ENCODE results near the gene ANAPC2. TPM values are rescaled to one million over a fixed set of nuclear protein-coding genes. Genes with fewer than 3 reads are reported as not detected.
"Not testable (repeated sequence)": the region's sequence is repeated elsewhere in the genome, so short reads cannot be mapped to it uniquely, and the experiment has no call there.

ANAPC2 gene
- total RNA-seq, 2 donors from 2014 or later = 31.2 to 32.5 TPM

- intact Hi-C loops (cut with DNase I) = no loop called here
- no peak for ATAC-seq
- DNase-seq = no peak
These were observed 48.0 kb downstream of the ANAPC2 start for GRCh38 chr9:137140151-137141012.

DNA sequence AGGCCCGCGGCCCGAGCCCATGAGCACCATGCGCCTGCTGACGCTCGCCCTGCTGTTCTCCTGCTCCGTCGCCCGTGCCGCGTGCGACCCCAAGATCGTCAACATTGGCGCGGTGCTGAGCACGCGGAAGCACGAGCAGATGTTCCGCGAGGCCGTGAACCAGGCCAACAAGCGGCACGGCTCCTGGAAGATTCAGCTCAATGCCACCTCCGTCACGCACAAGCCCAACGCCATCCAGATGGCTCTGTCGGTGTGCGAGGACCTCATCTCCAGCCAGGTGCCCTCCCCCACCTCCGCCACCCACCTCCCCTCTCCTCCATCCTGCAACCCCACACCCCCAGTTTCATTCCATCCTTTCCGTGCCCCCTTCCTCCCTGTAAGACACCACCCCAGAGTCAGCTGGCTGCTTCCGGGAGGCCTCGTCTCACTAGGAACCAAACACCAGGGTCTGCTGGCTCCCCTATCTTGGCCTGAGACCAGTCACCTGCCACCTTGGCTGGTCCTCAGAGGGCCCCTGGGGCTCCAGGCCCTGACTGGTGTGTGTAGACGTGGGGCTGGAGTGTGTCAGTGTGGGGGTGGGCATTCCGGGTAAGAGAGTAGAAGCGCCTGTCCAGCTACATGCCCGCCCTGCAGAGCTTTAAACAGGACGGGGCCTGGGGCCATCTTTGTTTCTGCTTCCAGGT lies 48.8 kb downstream of the ANAPC2 start:
- DNase-seq = no peak
- intact Hi-C loops (cut with DNase I) = no loop called here
- no peak for ATAC-seq

DNA sequence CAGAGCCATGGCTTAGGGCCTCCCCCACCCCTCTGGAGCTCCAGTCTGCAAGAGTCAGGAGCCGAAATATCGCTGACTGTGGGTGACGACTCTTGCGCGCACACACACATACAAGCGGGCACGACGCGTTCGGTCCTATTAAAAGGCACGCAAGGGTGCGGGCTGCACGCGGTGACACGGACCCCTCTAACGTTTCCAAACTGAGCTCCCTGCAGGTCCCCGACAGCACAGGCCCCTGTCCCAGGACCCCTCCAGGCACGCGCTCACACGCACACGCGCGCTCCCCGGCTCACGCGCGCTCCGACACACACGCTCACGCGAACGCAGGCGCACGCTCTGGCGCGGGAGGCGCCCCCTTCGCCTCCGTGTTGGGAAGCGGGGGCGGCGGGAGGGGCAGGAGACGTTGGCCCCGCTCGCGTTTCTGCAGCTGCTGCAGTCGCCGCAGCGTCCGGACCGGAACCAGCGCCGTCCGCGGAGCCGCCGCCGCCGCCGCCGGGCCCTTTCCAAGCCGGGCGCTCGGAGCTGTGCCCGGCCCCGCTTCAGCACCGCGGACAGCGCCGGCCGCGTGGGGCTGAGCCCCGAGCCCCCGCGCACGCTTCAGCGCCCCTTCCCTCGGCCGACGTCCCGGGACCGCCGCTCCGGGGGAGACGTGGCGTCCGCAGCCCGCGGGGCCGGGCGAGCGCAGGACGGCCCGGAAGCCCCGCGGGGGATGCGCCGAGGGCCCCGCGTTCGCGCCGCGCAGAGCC lies 49.5 kb downstream of the ANAPC2 start, which contains the start of gene GRIN1:
Gene GRIN1, plus strand, starts transcription at position 433 of the 746 bp plus-strand sequence. CDS start 333 bp downstream, outside the sequence.
- ATAC-seq (peak; percentile 77 to 89), DNase-seq (peak; percentile 52)
- intact Hi-C loops (cut with DNase I) = no loop called here

GRCh38 chr9:137138058-137138721 lies 50.2 kb downstream of the ANAPC2 start:
- DNase-seq (no peak), ATAC-seq (no peak)
- intact Hi-C loops (cut with DNase I) = no loop called here

GRCh38 chr9:137136881-137137607 lies 51.3 kb downstream of the ANAPC2 start:
- DNase-seq = no peak
- no peak for ATAC-seq
- intact Hi-C loops (cut with DNase I) = no loop called here

DNA sequence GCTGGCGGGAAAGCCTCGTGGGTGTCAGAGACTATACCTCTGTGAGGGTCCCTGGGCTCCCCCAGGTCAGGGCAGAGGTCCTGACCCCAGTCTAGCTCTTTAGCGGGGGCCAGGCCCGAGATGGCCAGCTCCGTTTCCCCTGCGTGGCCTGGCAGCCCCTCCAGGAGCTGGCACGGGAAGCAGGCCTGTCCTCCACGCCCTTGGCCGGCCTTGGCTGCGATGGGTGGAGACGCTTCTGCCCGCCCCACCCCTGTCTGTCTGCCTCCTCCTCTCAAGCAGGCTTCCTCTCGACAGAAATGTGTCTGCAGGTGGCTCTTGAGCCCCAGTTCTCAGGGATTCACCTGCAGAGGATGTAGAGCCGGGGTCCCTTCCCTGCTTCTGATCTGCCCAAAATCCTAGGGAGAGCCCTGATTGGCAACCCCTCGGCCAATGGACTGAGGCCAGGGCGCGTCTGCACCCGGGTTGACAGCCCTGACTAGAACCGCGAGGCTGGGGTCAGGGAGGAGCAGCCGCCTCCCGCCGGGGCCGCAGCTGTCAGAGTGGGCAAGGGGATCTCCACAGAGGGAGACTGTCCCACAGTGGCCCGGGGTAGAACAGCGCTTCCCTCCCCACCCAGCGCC lies 52.0 kb downstream of the ANAPC2 start:
- DNase-seq (no peak), ATAC-seq (peak in 1 of 2 donors; percentile 50)
- intact Hi-C loops (cut with DNase I) = no loop called here

- intact Hi-C loops (cut with DNase I); ATAC-seq; DNase-seq: not testable (repeated sequence)
These were observed 53.2 kb downstream of the ANAPC2 start for GRCh38 chr9:137135154-137135553.

DNA sequence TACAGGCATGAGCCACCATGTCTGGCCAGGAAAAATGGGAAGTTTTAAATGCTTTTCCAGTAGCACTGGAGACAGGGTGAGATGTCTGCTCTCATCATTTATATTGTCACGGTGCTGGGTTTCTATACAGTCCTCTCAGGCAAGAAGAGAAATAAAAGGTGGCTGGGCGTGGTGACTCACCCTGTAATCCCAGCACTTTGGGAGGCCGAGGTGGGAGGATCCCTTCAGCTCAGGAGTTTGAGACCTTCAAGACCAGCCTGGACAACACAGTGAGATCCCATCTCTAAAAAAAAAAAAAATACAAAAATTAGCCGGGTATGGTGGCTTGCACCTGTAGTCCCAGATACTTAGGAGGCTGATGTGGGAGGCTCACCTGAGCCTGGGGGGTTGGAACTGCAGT lies 54.2 kb downstream of the ANAPC2 start:
- intact Hi-C loops (cut with DNase I) = no loop called here
- no peak for ATAC-seq
- no peak for DNase-seq

DNA sequence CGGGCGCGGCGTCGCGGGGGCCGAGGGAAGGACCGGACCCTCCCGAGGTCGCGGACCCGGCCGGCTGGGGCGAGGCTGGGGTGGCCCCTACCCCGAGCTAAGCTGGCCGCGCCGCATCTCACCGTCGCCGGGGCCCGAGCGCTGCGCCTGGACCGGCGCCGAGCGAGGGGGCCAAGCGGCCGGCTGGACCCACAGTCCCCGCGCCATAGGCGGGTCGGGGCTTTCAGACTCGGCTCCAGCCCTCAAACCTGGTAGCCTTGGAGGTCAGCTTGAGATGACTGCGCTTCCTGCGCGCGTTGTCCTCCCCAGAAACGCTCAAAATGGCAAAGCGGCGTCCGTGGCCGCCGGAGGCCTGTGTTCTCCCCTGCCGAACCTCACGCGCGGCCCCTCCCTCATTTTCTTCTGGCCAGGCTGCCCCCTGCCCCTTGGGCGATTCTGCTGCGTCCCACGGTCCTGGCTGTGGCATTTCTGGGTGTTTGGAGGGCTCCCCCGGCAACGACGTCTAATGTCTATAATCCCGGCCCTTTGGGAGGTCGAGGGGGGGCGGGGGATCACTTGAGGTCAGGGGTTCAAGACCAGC lies 58.1 kb downstream of the ANAPC2 start:
- ATAC-seq (peak in 1 of 2 donors; percentile 24), DNase-seq (no peak)
- intact Hi-C loops (cut with DNase I) = no loop called here

DNA sequence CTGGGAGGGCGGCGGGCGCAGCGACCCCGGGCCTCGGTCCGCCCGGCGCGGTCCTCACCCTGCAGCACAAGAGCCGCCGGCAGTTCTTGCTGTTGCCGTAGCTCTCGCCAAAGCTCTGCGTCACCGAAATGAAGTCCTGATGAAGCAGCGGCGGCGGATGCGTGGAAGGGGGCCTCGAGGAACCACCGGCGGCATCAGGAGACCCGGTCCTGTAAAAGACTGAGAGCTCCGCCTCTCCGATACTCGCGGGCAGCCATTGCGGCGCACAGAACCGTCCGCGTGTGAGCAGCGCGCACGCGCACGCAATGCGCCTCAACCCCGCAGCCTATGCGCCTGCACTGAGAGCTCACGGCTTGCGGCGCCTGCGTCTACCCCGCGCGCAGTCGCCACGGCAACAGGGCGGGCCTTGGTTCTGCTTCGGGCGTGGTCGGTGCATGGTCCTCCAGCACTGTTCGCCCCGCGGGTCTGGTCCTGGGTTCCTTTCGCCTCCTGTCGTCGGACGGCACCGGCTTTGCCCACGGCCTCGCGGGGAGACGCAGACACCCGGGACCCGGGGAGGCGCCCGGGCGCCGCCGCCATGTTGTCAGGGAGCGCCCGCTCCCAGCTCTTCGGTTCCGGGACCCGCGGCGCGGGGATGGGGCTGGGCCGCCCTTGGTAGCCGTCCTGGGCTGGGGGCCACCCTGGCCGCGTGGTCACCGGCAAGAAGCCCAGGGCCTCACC lies 58.7 kb downstream of the ANAPC2 start:
- DNase-seq (peak; percentile 93), ATAC-seq (peak; percentile 99 to 100)
- intact Hi-C loops (cut with DNase I) = loop anchor here in 1 of 2 donors (10.0 kb wide), 1 partner anchor 55 kb away; the partner anchor contains the start of genes ANAPC2 and SSNA1

GRCh38 chr9:137128862-137129455 lies 59.4 kb downstream of the ANAPC2 start:
- ATAC-seq = peak; percentile 19 to 36
- intact Hi-C loops (cut with DNase I) = loop anchor here in 1 of 2 donors (10.0 kb wide), 1 partner anchor 56 kb away; the partner anchor contains the start of genes ANAPC2 and SSNA1
- no peak for DNase-seq

DNA sequence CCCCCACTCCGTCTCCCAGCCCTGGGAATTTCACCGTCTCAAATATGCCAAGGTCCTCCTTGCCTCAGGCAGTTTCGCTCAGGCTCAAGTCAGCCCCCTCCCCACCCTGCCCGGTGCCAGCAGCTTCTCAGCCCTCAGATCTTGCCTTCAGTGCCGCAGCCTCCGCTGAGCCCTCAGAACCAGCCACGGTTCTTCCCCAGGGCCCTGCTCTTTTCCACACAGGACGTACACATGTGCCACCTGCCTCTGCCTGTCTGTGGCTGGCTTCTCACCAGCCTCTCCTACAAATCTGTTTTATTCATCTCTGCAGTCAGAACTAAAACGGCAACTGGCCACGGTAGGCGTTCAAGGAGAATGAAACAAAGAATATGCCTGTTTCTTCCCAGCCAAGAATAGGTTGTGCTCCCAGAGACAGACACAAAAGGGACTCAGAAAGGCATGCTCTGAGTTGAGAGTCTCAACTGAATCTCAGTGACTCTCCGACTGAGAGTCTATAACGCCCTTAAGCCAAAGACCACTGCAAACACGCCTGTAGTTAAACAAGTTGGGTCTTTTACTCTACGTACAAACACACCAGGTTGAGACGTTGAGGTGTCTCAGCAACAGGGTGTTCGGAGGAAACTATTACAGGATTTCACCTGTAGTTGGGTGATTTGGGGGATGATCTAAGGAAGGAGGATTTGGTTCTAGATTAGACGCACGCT lies 60.0 kb downstream of the ANAPC2 start:
- no peak for ATAC-seq
- intact Hi-C loops (cut with DNase I) = loop anchor here in 1 of 2 donors (10.0 kb wide), 1 partner anchor 56 kb away; the partner anchor contains the start of genes ANAPC2 and SSNA1
- no peak for DNase-seq

GRCh38 chr9:137127301-137128157 lies 60.8 kb downstream of the ANAPC2 start:
- ATAC-seq (no peak), DNase-seq (no peak)
- intact Hi-C loops (cut with DNase I) = loop anchor here in 1 of 2 donors (10.0 kb wide), 1 partner anchor 57 kb away; the partner anchor contains the start of genes ANAPC2 and SSNA1

- ATAC-seq (no peak), DNase-seq (no peak)
- intact Hi-C loops (cut with DNase I) = loop anchor here in 1 of 2 donors (10.0 kb wide), 1 partner anchor 58 kb away; the partner anchor contains the start of genes ANAPC2 and SSNA1
These were observed 61.6 kb downstream of the ANAPC2 start for GRCh38 chr9:137126786-137127185.

Measured in left cardiac atrium (tissue), 4 donors.